Suprapubic skin (tissue), 4 donors: ENCODE measurements around the gene ABHD5. TPM values are rescaled to one million over a fixed set of nuclear protein-coding genes. Genes with fewer than 3 reads are reported as not detected.

Source experiments
- DNase-seq, 2 donors: peaks; one replicate each; pipeline ENCODE4 v3.0.0-alpha.2; 2019; ENCODE audit warnings: low spot score in 2 of 2
- H3K27ac ChIP-seq: fragments of 200-600 bp; sonication (generic); one replicate; pipeline ENCODE4 v1.5.1; 2019
- H3K27me3 ChIP-seq: fragments of 200-600 bp; sonication (generic); one replicate; pipeline ENCODE4 v1.5.1; 2019
- H3K36me3 ChIP-seq: fragments of 200-600 bp; sonication (generic); one replicate; pipeline ENCODE4 v1.5.1; 2019
- H3K4me1 ChIP-seq: fragments of 200-600 bp; sonication (generic); one replicate; pipeline ENCODE4 v1.5.1; 2019
- H3K4me3 ChIP-seq: fragments of 200-600 bp; sonication (generic); one replicate; pipeline ENCODE4 v1.5.1; 2019; ENCODE audit warnings: mild to moderate bottlenecking
- H3K9me3 ChIP-seq: fragments of 200-600 bp; sonication (generic); one replicate; pipeline ENCODE4 v1.5.1; 2019
- EP300 ChIP-seq: sonication (generic); formaldehyde crosslinking; IDR thresholded peaks from one replicate; pipeline ENCODE4 v1.6.1; 2017; ENCODE audit warnings: antibody characterized with exemption
- POLR2A ChIP-seq, 2 donors: fragments of 450-650 bp; IDR thresholded peaks; one replicate each; pipeline ENCODE4 v1.6.1; 2017; ENCODE audit warnings: antibody characterized with exemption in 2 of 2, mild to moderate bottlenecking in 2 of 2, moderate library complexity in 2 of 2
- POLR2AphosphoS5 ChIP-seq, 3 donors: sonication (generic); formaldehyde crosslinking; IDR thresholded peaks; one replicate each; pipeline ENCODE4 v1.6.1; 2017; ENCODE audit warnings: antibody characterized with exemption in 3 of 3
- WGBS: methylation state at CpG from one replicate; pipeline ENCODE4 v1.1.5; 2018; 5-methylcytosine and 5-hydroxymethylcytosine counted together
- total RNA-seq, 4 donors: library from RNA; depleted of rRNA; stranded (reverse); fragments of >200 nt; gene quantifications; one replicate each; pipeline ENCODE4 v1.1.0, GENCODE V29; 2016
- TF ChIP-seq, protein P1 (sequence below), 2 donors: fragments of 200-600 bp in 1 of 2; fragments of 450-650 bp in 1 of 2; sonication (generic) in 1 of 2; IDR thresholded peaks; one replicate each; pipeline ENCODE4 v1.5.1; 2016 to 2019; ENCODE audit warnings: antibody characterized with exemption in 2 of 2, mild to moderate bottlenecking in 1 of 2, moderate library complexity in 1 of 2

The ABHD5 gene
- total RNA-seq, 4 donors from 2014 or later, result 62.7 to 130 (median 88.3) TPM

DNA sequence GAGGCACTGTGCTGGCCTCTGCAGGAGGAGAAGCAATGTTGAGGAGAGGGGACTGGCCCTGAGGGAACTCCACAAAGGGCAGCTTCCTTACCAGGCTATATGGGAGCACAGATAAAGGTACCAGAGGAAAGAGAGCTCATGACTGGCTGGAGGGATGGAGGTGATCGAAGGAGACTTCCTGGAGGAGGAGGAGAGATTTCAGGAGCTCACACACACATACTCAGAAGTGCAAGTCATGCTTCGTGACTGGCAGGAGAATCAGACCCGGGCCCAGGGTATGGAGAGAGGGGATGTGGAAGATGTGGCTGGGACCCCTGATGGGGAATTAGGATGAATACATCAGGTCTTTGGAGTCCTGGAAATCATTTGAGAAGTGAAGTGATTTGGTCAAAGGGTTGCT, 85.4 kb downstream of the ABHD5 start:
- 90% methylated on average over 3 of the region's 3 CpGs for WGBS
- Histone ChIP-seq H3K27ac (no peak overlapping the region), H3K36me3 (no peaks in the 10 kb centered on the region), H3K4me1 (peaks cover 13% of the 10 kb centered on the region), H3K9me3 (no peaks in the 10 kb centered on the region), H3K4me3 (no peak overlapping the region), H3K27me3 (no peaks in the 10 kb centered on the region)
- no peak for DNase-seq
- TF ChIP-seq POLR2A (IDR thresholded peaks at IDR 0.05) (no peak), POLR2AphosphoS5 (IDR thresholded peaks at IDR 0.05) (no peak), EP300 (no peak)
- TF ChIP-seq, protein P1, sequence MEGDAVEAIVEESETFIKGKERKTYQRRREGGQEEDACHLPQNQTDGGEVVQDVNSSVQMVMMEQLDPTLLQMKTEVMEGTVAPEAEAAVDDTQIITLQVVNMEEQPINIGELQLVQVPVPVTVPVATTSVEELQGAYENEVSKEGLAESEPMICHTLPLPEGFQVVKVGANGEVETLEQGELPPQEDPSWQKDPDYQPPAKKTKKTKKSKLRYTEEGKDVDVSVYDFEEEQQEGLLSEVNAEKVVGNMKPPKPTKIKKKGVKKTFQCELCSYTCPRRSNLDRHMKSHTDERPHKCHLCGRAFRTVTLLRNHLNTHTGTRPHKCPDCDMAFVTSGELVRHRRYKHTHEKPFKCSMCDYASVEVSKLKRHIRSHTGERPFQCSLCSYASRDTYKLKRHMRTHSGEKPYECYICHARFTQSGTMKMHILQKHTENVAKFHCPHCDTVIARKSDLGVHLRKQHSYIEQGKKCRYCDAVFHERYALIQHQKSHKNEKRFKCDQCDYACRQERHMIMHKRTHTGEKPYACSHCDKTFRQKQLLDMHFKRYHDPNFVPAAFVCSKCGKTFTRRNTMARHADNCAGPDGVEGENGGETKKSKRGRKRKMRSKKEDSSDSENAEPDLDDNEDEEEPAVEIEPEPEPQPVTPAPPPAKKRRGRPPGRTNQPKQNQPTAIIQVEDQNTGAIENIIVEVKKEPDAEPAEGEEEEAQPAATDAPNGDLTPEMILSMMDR (IDR thresholded peaks at IDR 0.05), result no peak

DNA sequence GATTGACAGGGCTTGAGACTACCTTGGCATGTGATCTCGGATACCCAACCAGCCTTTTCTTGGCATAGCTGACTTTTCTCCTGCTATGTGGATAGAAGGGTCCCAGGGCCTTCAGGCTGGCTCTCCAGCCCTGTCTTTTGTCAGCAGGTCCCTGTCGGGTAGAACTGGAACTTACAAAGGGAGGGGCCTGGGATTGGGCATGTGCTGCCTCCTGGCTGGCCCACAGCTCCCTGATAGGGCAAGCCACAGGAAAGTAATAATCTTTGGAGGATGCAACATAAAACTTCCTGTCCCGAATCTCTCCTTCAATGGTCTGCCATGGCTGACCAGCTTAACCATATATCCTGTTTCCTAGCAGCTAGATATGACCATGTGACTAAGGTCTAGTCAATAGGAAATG, 89.1 kb downstream of the ABHD5 start:
- 68% methylated on average over 3 of the region's 3 CpGs for WGBS
- no peak overlapping the region for H3K27ac ChIP-seq
- no peak for DNase-seq
- no peaks in the 10 kb centered on the region for H3K36me3 ChIP-seq
- H3K27me3 ChIP-seq, result no peaks in the 10 kb centered on the region
- TF ChIP-seq POLR2AphosphoS5 (IDR thresholded peaks at IDR 0.05) (no peak), EP300 (no peak), POLR2A (IDR thresholded peaks at IDR 0.05) (no peak)
- TF ChIP-seq, protein P1 (IDR thresholded peaks at IDR 0.05), result no peak
- no peaks in the 10 kb centered on the region for H3K4me1 ChIP-seq
- no peak overlapping the region for H3K4me3 ChIP-seq
- no peaks in the 10 kb centered on the region for H3K9me3 ChIP-seq

DNA sequence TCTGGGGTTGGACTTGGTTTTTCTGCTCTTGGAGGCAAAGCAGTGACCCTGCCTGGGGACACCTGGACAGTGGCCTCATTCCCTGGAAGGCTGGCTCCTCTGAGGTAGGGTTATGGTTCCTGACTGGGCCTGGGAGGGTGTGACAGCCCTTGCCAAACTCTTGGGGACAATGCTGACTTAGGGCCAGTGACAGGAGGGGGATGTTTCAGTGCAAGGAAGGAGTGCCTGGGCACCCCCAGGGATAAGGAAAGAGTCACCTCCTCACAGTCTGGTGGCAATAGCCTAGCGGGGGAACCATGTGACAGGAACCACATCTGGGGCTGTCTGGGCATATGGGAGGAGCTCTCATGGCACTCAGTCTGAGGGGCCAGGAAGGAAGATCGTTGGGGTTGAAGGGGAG, 91.8 kb downstream of the ABHD5 start:
- TF ChIP-seq POLR2AphosphoS5 (IDR thresholded peaks at IDR 0.05), result no peak
- TF ChIP-seq, protein P1 (IDR thresholded peaks at IDR 0.05), result no peak
- no peak for DNase-seq
- H3K27me3 ChIP-seq, result no peaks in the 10 kb centered on the region
- H3K27ac ChIP-seq, result no peak overlapping the region
- no peaks in the 10 kb centered on the region for H3K9me3 ChIP-seq
- H3K36me3 ChIP-seq, result no peaks in the 10 kb centered on the region
- WGBS, result 52% methylated on average over 2 of the region's 2 CpGs
- H3K4me3 ChIP-seq, result no peak overlapping the region
- no peaks in the 10 kb centered on the region for H3K4me1 ChIP-seq

Other genes with a start within 250 kb of the ABHD5 start
- 10 to 100 TPM; 28.2 to 36.9 (median 31.6) TPM for gene ANO10, start 68.9 kb upstream of the ABHD5 start, total RNA-seq